Limb (tissue), 2 donors: ENCODE data around the gene NR1I3.
A peak's percentile ranks its signal among the peaks of the same experiment; 100 is the strongest.

Source experiments
- DNase-seq, 2 donors: peaks; one replicate each; pipeline ENCODE4 v3.0.0-alpha.2; 2016; ENCODE audit errors: extremely low spot score in 2 of 2

Gene NR1I3

DNA sequence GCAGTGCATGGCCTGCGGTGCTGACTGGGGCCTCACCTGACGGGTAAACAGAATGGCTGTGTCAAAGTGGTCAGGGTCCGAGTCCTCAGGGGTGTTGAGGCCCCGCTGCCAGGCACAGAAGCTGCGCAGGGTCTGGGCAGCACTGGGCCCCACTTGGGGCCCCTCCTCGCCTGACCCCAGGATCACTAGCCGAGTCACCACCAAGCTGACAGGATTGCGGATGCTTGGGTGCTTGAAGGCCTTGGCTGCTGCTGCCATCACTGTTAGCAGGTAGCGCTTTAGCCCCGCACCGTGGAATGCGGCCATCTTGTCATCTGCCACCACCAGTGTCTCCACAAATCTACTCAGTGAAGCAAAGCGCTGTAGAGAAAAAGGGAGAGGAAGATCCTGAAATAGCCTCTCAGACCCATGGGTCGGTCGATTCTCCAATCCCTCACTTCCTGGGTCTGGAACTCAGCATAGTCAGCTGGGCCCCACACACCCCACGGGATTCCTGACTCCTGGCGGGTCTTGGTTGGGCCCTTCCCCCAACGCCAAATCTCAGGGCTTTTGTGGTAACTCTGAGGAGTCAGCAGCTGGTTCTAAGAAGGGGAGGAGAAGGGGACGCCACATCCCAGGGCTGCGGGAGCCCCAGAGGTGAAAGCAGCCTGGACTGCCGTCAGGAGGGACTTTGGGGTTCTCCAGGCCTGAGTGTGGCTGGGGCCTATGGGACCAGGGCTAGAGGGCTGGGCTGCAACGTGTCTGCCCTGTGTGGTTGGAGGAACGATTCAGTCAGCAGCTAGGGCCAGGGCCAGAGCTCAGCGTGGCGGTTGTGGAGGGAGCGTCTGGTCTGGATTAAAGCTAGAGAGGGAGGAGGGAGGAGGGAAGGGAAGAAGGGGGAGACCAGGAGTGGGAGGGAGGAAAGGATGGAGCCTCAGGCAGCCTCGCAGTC is 41.2 kb downstream of the NR1I3 start:
- DNase-seq = peak; percentile 74 to 83

- no peak for DNase-seq
Measured at GRCh38 chr1:161196111-161196510, 41.9 kb downstream of the NR1I3 start.

DNA sequence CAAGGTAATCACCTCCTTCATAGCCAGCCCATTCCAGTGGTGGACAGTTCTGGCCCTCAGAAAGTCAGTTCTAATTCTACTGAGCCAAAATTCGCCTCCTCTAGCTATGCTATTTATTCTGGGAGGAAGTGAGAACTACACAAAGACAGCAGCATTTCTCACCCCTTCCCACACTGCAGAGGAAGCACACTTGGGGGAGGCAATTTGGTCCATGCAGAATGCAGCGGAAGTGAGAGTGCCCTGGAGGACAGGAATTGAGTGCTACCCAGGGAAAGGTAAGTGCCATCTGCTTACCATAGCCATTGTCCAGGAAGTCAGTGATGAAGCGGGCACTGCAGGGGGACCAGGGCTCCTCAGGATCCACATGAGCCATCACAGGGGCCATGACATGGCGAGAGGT is 42.8 kb downstream of the NR1I3 start:
- no peak for DNase-seq

DNA sequence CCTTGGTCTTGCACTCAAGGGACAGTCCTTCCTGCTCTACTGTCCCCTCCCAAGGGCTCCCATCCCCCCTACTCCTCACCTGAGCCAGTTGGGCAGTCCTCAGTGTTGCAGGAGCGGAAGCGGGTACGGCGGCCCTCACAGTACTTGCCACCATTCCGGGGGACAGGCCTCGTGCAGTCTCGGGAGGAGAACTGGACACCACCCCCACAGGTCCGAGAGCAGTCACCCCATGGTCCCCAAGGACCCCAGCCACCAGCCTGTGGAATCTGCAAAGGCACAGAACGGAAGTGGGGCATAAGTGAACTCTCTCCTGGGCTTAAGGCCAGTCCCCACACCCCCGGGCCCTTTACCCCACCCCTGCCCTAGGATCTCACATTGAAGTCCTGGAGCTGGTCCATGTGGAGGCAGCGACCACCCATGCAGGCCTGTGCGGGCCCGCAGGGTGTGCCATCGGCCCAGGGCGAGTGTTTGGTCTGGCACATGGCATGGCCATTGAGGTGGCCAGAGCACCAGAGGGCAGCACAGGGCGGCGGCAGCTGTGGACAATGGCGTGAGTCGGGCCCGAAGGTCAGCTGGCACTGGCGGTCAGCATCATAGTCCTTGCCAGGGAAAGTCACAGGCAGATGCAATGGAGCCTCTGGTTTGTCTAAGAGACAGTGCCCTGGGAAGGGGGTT is 44.3 kb downstream of the NR1I3 start:
- DNase-seq = no peak

- peak; percentile 72 to 79 for DNase-seq
Measured at GRCh38 chr1:161192476-161193465, 45.2 kb downstream of the NR1I3 start.

- no peak for DNase-seq
Measured at GRCh38 chr1:161191971-161192370, 46.0 kb downstream of the NR1I3 start.

DNA sequence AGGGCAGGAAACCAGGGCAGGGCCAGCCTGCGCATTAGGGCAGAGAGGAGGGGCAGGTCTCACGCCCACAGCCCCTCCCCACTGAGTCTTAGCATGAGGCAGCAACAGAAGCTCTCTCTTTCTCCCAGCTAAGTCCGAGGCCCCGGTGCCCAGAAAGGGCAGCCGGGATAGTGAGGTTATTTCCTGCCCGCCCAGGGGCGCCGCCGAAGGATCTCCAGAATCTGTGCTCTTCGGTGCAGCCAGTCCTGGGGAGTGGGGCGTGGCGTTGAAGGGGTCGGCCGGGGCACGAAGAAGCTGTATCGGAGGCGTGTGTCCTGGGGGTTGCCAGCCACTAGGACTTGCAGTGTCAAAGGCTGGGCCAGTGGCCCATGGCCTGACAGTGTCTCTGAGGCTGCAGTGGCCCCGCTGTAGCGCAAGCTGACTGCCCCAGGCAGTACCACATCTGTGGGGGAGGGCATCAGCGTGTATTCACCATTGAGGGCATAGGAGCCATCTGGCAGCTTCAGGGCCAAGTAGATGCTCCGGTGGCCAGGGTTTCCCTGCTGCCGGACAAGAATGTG is 47.0 kb downstream of the NR1I3 start:
- no peak for DNase-seq

DNA sequence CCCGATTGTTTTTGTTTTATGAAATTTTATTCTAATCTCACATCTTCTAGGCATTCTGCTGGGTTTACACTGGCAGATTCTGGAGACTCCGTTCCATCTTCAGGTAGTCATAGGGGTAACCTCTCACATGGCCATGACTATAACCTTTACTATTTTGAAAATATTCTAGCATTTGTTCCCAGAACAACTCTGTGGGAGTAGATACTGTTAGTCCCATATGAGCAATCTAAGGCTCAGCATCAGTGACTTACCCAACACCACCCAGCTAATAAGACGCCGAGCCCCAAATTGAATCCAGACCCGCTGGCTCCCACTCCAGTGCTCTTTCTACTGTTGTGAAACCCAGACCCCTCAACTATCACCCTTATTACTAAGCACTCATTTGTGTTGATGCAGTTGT is 49.0 kb downstream of the NR1I3 start:
- DNase-seq = no peak

DNA sequence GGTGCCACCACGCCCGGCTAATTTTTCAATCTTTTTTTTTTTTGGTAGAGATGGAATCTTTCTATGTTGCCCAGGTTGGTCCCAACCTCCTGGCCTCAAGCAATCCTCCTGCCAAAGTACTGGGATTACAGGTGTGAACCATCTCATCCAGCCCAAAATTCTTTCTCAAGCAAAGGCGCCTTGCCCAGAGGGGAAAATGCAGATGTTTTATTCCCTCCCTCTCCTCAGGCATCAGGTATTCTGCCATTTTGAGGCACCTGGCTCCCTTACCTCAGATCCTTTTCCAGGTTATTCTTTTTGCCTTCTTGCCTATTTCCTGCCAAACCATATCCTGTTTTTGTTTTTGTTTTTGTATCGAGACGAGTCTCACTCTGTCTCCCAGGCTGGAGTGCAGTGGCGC is 49.6 kb downstream of the NR1I3 start:
- no peak for DNase-seq

- no peak for DNase-seq
Measured at GRCh38 chr1:161187311-161187710, 50.7 kb downstream of the NR1I3 start.

DNA sequence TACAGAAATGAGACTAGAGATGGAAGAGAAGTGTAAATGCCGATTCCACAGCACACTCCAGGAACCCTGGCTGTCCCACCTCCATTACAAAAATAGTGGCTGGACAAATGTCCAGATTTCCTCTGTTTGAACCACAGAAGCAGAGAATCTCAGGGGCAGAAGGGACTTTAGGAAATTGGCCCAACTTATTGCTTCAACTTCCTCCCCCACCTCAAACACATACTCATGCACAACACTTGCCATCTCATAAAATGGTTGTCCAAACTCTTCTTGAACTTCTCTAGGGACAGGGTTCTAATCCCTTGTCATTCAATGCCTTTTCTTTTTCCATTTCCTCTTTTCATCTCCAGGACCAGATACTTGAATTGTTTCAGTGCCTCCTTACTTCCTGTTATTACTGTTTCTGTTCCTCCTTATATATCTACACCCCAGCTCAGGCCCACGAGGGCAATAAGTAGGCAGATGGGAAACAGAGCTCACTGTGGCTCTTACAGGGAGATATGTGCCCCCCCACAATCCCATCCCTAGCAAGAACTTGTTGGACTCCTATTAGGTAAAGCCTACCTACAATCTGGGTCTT is 52.2 kb downstream of the NR1I3 start:
- DNase-seq = no peak

- peak; percentile 51 to 80 for DNase-seq
Measured at GRCh38 chr1:161185282-161185682, 52.7 kb downstream of the NR1I3 start.

GRCh38 chr1:161182214-161182613 is 55.8 kb downstream of the NR1I3 start:
- no peak for DNase-seq

DNA sequence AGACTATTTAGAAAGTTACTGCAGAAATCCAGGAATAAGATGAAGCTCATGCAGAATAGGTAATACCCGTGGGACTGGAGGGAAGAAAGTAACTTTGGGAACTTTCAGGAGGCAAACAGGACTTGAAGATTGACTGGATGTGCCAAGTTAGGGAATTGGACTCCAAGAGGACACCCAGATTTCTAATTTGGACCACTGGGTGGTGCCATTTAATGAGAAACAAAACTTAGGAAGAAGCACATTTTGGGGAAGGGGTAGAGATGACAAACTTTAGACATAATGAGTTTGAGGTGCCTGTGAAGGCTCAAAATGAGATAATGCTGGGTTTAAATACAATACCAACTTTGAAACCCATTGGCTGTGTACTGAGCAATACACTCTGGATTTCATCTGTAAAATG is 57.4 kb downstream of the NR1I3 start:
- DNase-seq = no peak

- DNase-seq = no peak
Measured at GRCh38 chr1:161179698-161180097, 58.3 kb downstream of the NR1I3 start.
